IMR-90 (cell line): ENCODE data around the gene RCE1. TPM values are rescaled to one million over a fixed set of nuclear protein-coding genes. Genes with fewer than 3 reads are reported as not detected.

Source experiments
- ATAC-seq: fragments of 200-7000 bp; cut with Tn5 transposase; 2 replicates; pipeline ENCODE4 v1.9.1; 2020; ENCODE audit warnings: low read depth, mild to moderate bottlenecking, moderate library complexity
- BruUV-seq: library from RNA; stranded (reverse); fragments of 400-500 nt; replicated peaks from 2 replicates; lab custom pipeline; 2021; lab: Mats Ljungman, UMichigan
- CTCF ChIA-PET: fragments of 300-600 bp; formaldehyde crosslinking; extraction: SDS; loops from one replicate; lab custom pipeline; 2021; ENCODE audit warnings: antibody characterized with exemption; lab: Yijun Ruan, JAX
- POLR2A ChIA-PET: fragments of 300-600 bp; sonication (Branson Sonifier 250); formaldehyde crosslinking; loops from one replicate; lab custom pipeline; 2022; ENCODE audit warnings: antibody characterized with exemption; ENCODE audit not compliant: unreplicated experiment; lab: Charles Lee
- DNase-seq: peaks from one replicate; pipeline ENCODE4 v3.0.0; 2013
- H2AFZ ChIP-seq: replicated peaks from 2 replicates; pipeline ENCODE3; 2013; ENCODE audit warnings: low read length, mild to moderate bottlenecking; ENCODE audit not compliant: poor library complexity
- H2AK5ac ChIP-seq: 2 replicates; pipeline ENCODE4 v1.6.1; 2013; ENCODE audit warnings: low read depth, low read length, inconsistent platforms
- H2AK9ac ChIP-seq: replicated peaks from 2 replicates; pipeline ENCODE3; 2013; ENCODE audit warnings: mild to moderate bottlenecking, low read depth, low read length, moderate library complexity; ENCODE audit not compliant: poor library complexity
- H2BK120ac ChIP-seq: 2 replicates; pipeline ENCODE4 v1.6.1; 2013; ENCODE audit warnings: low read depth, low read length, inconsistent platforms
- H2BK15ac ChIP-seq: 3 replicates; pipeline ENCODE4 v1.6.1; 2013; ENCODE audit warnings: low read depth, low read length, inconsistent platforms
- H2BK20ac ChIP-seq: 2 replicates; pipeline ENCODE4 v1.6.1; 2013; ENCODE audit warnings: low read depth, mild to moderate bottlenecking, inconsistent platforms, low read length, moderate library complexity
- H2BK5ac ChIP-seq: 2 replicates; pipeline ENCODE4 v1.6.1; 2013; ENCODE audit warnings: mild to moderate bottlenecking, low read depth, low read length, inconsistent platforms; ENCODE audit not compliant: poor library complexity, severe bottlenecking
- H3K14ac ChIP-seq: replicated peaks from 2 replicates; pipeline ENCODE4 v1.6.1; 2013; ENCODE audit warnings: low read depth, low read length, inconsistent platforms
- H3K18ac ChIP-seq: 2 replicates; pipeline ENCODE4 v1.6.1; 2013; ENCODE audit warnings: low read depth, low read length, control low read depth
- H3K23ac ChIP-seq: 2 replicates; pipeline ENCODE4 v1.6.1; 2013; ENCODE audit warnings: low read depth, low read length, inconsistent platforms
- H3K27ac ChIP-seq: 2 replicates; pipeline ENCODE4 v1.5.1; 2013; ENCODE audit warnings: mild to moderate bottlenecking, control low read depth, low read length; ENCODE audit not compliant: insufficient read depth
- H3K27me3 ChIP-seq: 2 replicates; pipeline ENCODE4 v1.6.1; 2013; ENCODE audit warnings: low read length; ENCODE audit not compliant: control insufficient read depth, insufficient read depth
- H3K36me3 ChIP-seq: 2 replicates; pipeline ENCODE4 v1.6.1; 2013; ENCODE audit warnings: low read length, mixed read lengths; ENCODE audit not compliant: control insufficient read depth, insufficient read depth
- H3K4ac ChIP-seq: 2 replicates; pipeline ENCODE4 v1.6.1; 2013; ENCODE audit warnings: low read depth, low read length, inconsistent platforms
- H3K4me1 ChIP-seq: 2 replicates; pipeline ENCODE4 v1.6.1; 2013; ENCODE audit warnings: low read length, mixed read lengths; ENCODE audit not compliant: control insufficient read depth, insufficient read depth
- H3K4me2 ChIP-seq: 2 replicates; pipeline ENCODE4 v1.6.1; 2013; ENCODE audit warnings: low read depth, mild to moderate bottlenecking, control low read depth, low read length, moderate library complexity
- H3K4me3 ChIP-seq: 2 replicates; pipeline ENCODE4 v1.5.1; 2013; ENCODE audit warnings: low read depth, mild to moderate bottlenecking, control low read depth, low read length, moderate library complexity; ENCODE audit not compliant: insufficient read depth
- H3K56ac ChIP-seq: 2 replicates; pipeline ENCODE4 v1.6.1; 2013; ENCODE audit warnings: low read length, inconsistent platforms; ENCODE audit not compliant: insufficient read depth; ENCODE audit errors: extremely low read depth
- H3K79me1 ChIP-seq, 2 experiments: 2 replicates each; pipeline ENCODE4 v1.6.1; 2013; ENCODE audit warnings: low read length in 2 of 2, inconsistent platforms in 1 of 2, low read depth in 1 of 2
- H3K9ac ChIP-seq: 2 replicates; pipeline ENCODE4 v1.6.1; 2013; ENCODE audit warnings: low read depth, low read length, control low read depth
- H3K9me1 ChIP-seq: 2 replicates; pipeline ENCODE4 v1.6.1; 2013; ENCODE audit warnings: low read length, inconsistent platforms; ENCODE audit not compliant: insufficient read depth
- H3K9me3 ChIP-seq: 2 replicates; pipeline ENCODE4 v1.6.1; 2013; ENCODE audit warnings: low read length; ENCODE audit not compliant: control insufficient read depth, insufficient read depth
- H4K20me1 ChIP-seq: 2 replicates; pipeline ENCODE4 v1.6.1; 2013; ENCODE audit warnings: low read length, inconsistent platforms; ENCODE audit not compliant: insufficient read depth
- H4K5ac ChIP-seq: 2 replicates; pipeline ENCODE4 v1.6.1; 2013; ENCODE audit warnings: mild to moderate bottlenecking, low read depth, low read length, control low read depth
- H4K8ac ChIP-seq, 2 experiments: 2 replicates each; pipeline ENCODE4 v1.6.1; 2013; ENCODE audit warnings: low read depth in 2 of 2, low read length in 2 of 2, control low read depth in 1 of 2, inconsistent platforms in 1 of 2
- H4K91ac ChIP-seq: 2 replicates; pipeline ENCODE4 v1.6.1; 2013; ENCODE audit warnings: low read depth, low read length, inconsistent platforms; ENCODE audit not compliant: insufficient read depth
- BHLHE40 ChIP-seq: fragments of 150-350 bp; IDR thresholded peaks from 2 replicates; pipeline ENCODE4 v1.6.1; 2016; ENCODE audit warnings: mild to moderate bottlenecking, low read depth, low read length
- CEBPB ChIP-seq: IDR thresholded peaks from 2 replicates; pipeline ENCODE4 v1.6.1; 2012; ENCODE audit warnings: low read depth, low read length, improper control_type of control experiment
- ELK1 ChIP-seq: fragments of 150-350 bp; IDR thresholded peaks from 2 replicates; pipeline ENCODE4 v1.6.1; 2016; ENCODE audit warnings: low read depth, mild to moderate bottlenecking, low read length, moderate library complexity, borderline replicate concordance
- FOS ChIP-seq: fragments of 150-350 bp; IDR thresholded peaks from 2 replicates; pipeline ENCODE4 v1.6.1; 2016; ENCODE audit warnings: low read depth, low read length
- MAFK ChIP-seq: IDR thresholded peaks from 2 replicates; pipeline ENCODE4 v1.6.1; 2012; ENCODE audit warnings: low read depth, low read length, improper control_type of control experiment
- MAZ ChIP-seq: IDR thresholded peaks from 2 replicates; pipeline ENCODE4 v1.6.1; 2012; ENCODE audit warnings: low read depth, mild to moderate bottlenecking, low read length, improper control_type of control experiment, moderate library complexity, borderline replicate concordance
- MXI1 ChIP-seq: IDR thresholded peaks from 2 replicates; pipeline ENCODE4 v1.6.1; 2012; ENCODE audit warnings: low read depth, mild to moderate bottlenecking, low read length, moderate library complexity, borderline replicate concordance
- NFE2L2 ChIP-seq: fragments of 150-350 bp; IDR thresholded peaks from 2 replicates; pipeline ENCODE4 v1.6.1; 2016; ENCODE audit warnings: low read depth, mild to moderate bottlenecking, low read length
- RCOR1 ChIP-seq: IDR thresholded peaks from 2 replicates; pipeline ENCODE4 v1.6.1; 2012; ENCODE audit warnings: mild to moderate bottlenecking, low read length, improper control_type of control experiment; ENCODE audit not compliant: insufficient replicate concordance
- RFX5 ChIP-seq: IDR thresholded peaks from 2 replicates; pipeline ENCODE4 v1.8.0; 2012; ENCODE audit warnings: low read depth, mild to moderate bottlenecking, low read length, moderate library complexity
- USF2 ChIP-seq: fragments of 150-350 bp; IDR thresholded peaks from 2 replicates; pipeline ENCODE4 v1.6.1; 2017; ENCODE audit warnings: mild to moderate bottlenecking, antibody characterized with exemption, low read length, low read depth
- WGBS, 2 experiments: methylation state at CpG; one replicate each; pipeline versions ENCODE4 v1.1.5 to v1.1.7; 2013; ENCODE audit warnings: missing lambda C conversion rate in 2 of 2; ENCODE audit not compliant: insufficient read length in 1 of 2; ENCODE audit errors: extremely low coverage in 2 of 2; 5-methylcytosine and 5-hydroxymethylcytosine counted together
- dilution Hi-C: fragments of 300-500 bp; cut with HindIII; formaldehyde crosslinking; loops from one replicate; pipeline ENCODE4 v1.14.3; 2018; ENCODE audit warnings: low sequenced_read_pairs; ENCODE audit not compliant: unreplicated experiment
- in situ Hi-C: fragments of 300-500 bp; cut with MboI; formaldehyde crosslinking; loops from 3 replicates; pipeline ENCODE4 v1.14.3; 2019; ENCODE audit warnings: low sequenced_read_pairs, inconsistent platforms, mixed read lengths
- intact Hi-C: fragments of 100-400 bp; cut with micrococcal nuclease; formaldehyde crosslinking; loops from 2 replicates; pipeline ENCODE4 v1.10.0; 2022
- polyA plus RNA-seq, 3 experiments: library from polyadenylated mRNA; depleted of rRNA; stranded (reverse); fragments of >200 nt; gene quantifications; 2 replicates each; pipeline ENCODE4 v1.2.3, GENCODE V29; 2012; ENCODE audit warnings: low replicate concordance in 1 of 3
- total RNA-seq: library from RNA; depleted of rRNA; stranded (reverse); fragments of >200 nt; gene quantifications from 2 replicates; pipeline ENCODE4 v1.2.3, GENCODE V29; 2012

RCE1 gene
- total and polyA plus RNA-seq, 2 of the 4 experiments (the other 2 are of a cell fraction): 6.6 to 19.4 TPM

GRCh38 chr11:66854231-66854661, 11.0 kb downstream of the RCE1 start:
- no peak overlapping the region for H3K4ac ChIP-seq
- no peak for TF ChIP-seq MAFK
- TF ChIP-seq MAZ: no peak
- no peak for TF ChIP-seq RCOR1
- no peak for TF ChIP-seq BHLHE40
- TF ChIP-seq ELK1: no peak
- TF ChIP-seq MXI1: no peak
- no peak for TF ChIP-seq USF2
- no peak for TF ChIP-seq CEBPB
- no peak for TF ChIP-seq NFE2L2
- TF ChIP-seq RFX5: no peak
- TF ChIP-seq FOS: no peak
- no peak overlapping the region for H2BK120ac ChIP-seq
- no peak overlapping the region for H2BK5ac ChIP-seq
- peaks cover 3 to 29% of the 10 kb centered on the region in 2 experiments; a peak in 2 of 4 replicates for H3K79me1 ChIP-seq
- peaks cover 27% of the 10 kb centered on the region; the same call in 1 of the 2 replicates for H3K36me3 ChIP-seq
- H4K20me1 ChIP-seq: no peaks in the 10 kb centered on the region
- DNase-seq (no peak), ATAC-seq (no peak)
- no peak overlapping the region for H3K14ac ChIP-seq
- ChIA-PET POLR2A (no interaction called here), CTCF (interaction anchor here (0.6 kb wide), 1 partner anchor 200 kb away, joined by 3 read pairs; no protein-coding TSS in a partner anchor)
- no peak overlapping the region for H3K56ac ChIP-seq
- 95% methylated on average over 10 of the region's 12 CpGs; no CpG with 5 or more reads in 1 of the 2 experiments for WGBS, 2 experiments
- H3K4me1 ChIP-seq: peaks cover 4% of the 10 kb centered on the region
- no peak overlapping the region for H2AFZ ChIP-seq
- H3K9me3 ChIP-seq: no peaks in the 10 kb centered on the region
- H3K18ac ChIP-seq: no peak overlapping the region
- H3K27me3 ChIP-seq: no peaks in the 10 kb centered on the region
- no peak overlapping the region for H3K4me2 ChIP-seq
- dilution Hi-C loops (no loop called here), intact Hi-C loops (no loop called here), in situ Hi-C loops (no loop called here)
- peaks cover 15% of the 10 kb centered on the region; the same call in 1 of the 2 replicates for H3K9me1 ChIP-seq
- peak overlapping the region; percentile 90 for H2AK9ac ChIP-seq
- no peak overlapping the region for H3K27ac ChIP-seq
- no peak overlapping the region; the same call in 2 of the 3 replicates for H2BK15ac ChIP-seq
- no peak overlapping the region for H2BK20ac ChIP-seq
- H4K8ac ChIP-seq: no peak overlapping the region
- H4K5ac ChIP-seq: no peak overlapping the region
- H3K4me3 ChIP-seq: no peak overlapping the region
- no TSS peak for BruUV-seq
- no peak overlapping the region for H4K91ac ChIP-seq
- H3K9ac ChIP-seq: no peak overlapping the region
- H3K23ac ChIP-seq: no peak overlapping the region
- no peak overlapping the region; the same call in 1 of the 2 replicates for H2AK5ac ChIP-seq
